Activated naive CD4-positive, alpha-beta T cell treated with anti-CD3 and anti-CD28 coated beads, Interleukin-2, amount 50 U/mL, for 24 hours (primary cell): Measurements from ENCODE around the gene KRT75.
"Not testable (repeated sequence)": the region's sequence is repeated elsewhere in the genome, so short reads cannot be mapped to it uniquely, and the experiment has no call there.

Experiments used
- H3K27ac Mint-ChIP-seq: one replicate; pipeline ENCODE4 v1.8.0; 2021; ENCODE audit warnings: mild to moderate bottlenecking, mixed read lengths
- H3K27me3 Mint-ChIP-seq: one replicate; pipeline ENCODE4 v1.8.0; 2021; ENCODE audit warnings: mixed read lengths
- H3K36me3 Mint-ChIP-seq: one replicate; pipeline ENCODE4 v1.8.0; 2021; ENCODE audit warnings: mixed read lengths
- H3K4me1 Mint-ChIP-seq: one replicate; pipeline ENCODE4 v1.8.0; 2021; ENCODE audit warnings: mixed read lengths
- H3K4me3 Mint-ChIP-seq: one replicate; pipeline ENCODE4 v1.8.0; 2021; ENCODE audit warnings: mild to moderate bottlenecking, mixed read lengths
- H3K9me3 Mint-ChIP-seq: one replicate; pipeline ENCODE4 v1.8.0; 2021; ENCODE audit warnings: mixed read lengths

The KRT75 gene

GRCh38 chr12:52413202-52413601 is 21.0 kb downstream of the KRT75 start:
- no peaks in the 10 kb centered on the region for H3K36me3 Mint-ChIP-seq
- H3K4me3 Mint-ChIP-seq, result no peak overlapping the region
- no peaks in the 10 kb centered on the region for H3K9me3 Mint-ChIP-seq
- H3K27ac Mint-ChIP-seq, result no peak overlapping the region
- no peaks in the 10 kb centered on the region for H3K4me1 Mint-ChIP-seq
- peaks cover 1% of the 10 kb centered on the region for H3K27me3 Mint-ChIP-seq

GRCh38 chr12:52411815-52412214 is 22.4 kb downstream of the KRT75 start:
- Mint-ChIP-seq H3K4me3 (no peak overlapping the region), H3K9me3 (no peaks in the 10 kb centered on the region), H3K27ac (no peak overlapping the region), H3K27me3 (peaks cover 1% of the 10 kb centered on the region), H3K36me3 (no peaks in the 10 kb centered on the region), H3K4me1 (no peaks in the 10 kb centered on the region)

- not testable (repeated sequence) for H3K27me3 Mint-ChIP-seq, H3K36me3 Mint-ChIP-seq, H3K4me3 Mint-ChIP-seq, H3K4me1 Mint-ChIP-seq, H3K9me3 Mint-ChIP-seq, H3K27ac Mint-ChIP-seq
Measured at GRCh38 chr12:52410589-52411248, 23.5 kb downstream of the KRT75 start.

GRCh38 chr12:52407918-52408317 is 26.3 kb downstream of the KRT75 start:
- H3K27ac Mint-ChIP-seq, result no peak overlapping the region
- H3K27me3 Mint-ChIP-seq, result no peaks in the 10 kb centered on the region
- H3K4me3 Mint-ChIP-seq, result no peak overlapping the region
- no peaks in the 10 kb centered on the region for H3K9me3 Mint-ChIP-seq
- no peaks in the 10 kb centered on the region for H3K36me3 Mint-ChIP-seq
- no peaks in the 10 kb centered on the region for H3K4me1 Mint-ChIP-seq

GRCh38 chr12:52405922-52406385 is 28.2 kb downstream of the KRT75 start, which contains the start of gene KRT82:
KRT82 (minus strand) TSS chr12:52406335; CDS start chr12:52406277, 58 bp downstream.
- Mint-ChIP-seq H3K27me3 (no peaks in the 10 kb centered on the region), H3K27ac (no peak within 1 kb of the TSS), H3K36me3 (no peaks in the 10 kb centered on the region), H3K9me3 (no peaks in the 10 kb centered on the region), H3K4me3 (no peak within 1 kb of the TSS), H3K4me1 (no peaks in the 10 kb centered on the region)

- Mint-ChIP-seq H3K4me1 (no peaks in the 10 kb centered on the region), H3K4me3 (no peak overlapping the region), H3K27ac (no peak overlapping the region), H3K9me3 (no peaks in the 10 kb centered on the region), H3K36me3 (no peaks in the 10 kb centered on the region), H3K27me3 (no peaks in the 10 kb centered on the region)
Measured at GRCh38 chr12:52404951-52405350, 29.2 kb downstream of the KRT75 start.

- Mint-ChIP-seq H3K36me3 (no peaks in the 10 kb centered on the region), H3K27me3 (no peaks in the 10 kb centered on the region), H3K4me3 (no peak overlapping the region), H3K4me1 (no peaks in the 10 kb centered on the region), H3K27ac (no peak overlapping the region), H3K9me3 (no peaks in the 10 kb centered on the region)
Measured at GRCh38 chr12:52403561-52403960, 30.6 kb downstream of the KRT75 start.

- Mint-ChIP-seq H3K9me3 (no peaks in the 10 kb centered on the region), H3K4me1 (no peaks in the 10 kb centered on the region), H3K27me3 (no peaks in the 10 kb centered on the region), H3K4me3 (no peak overlapping the region), H3K36me3 (no peaks in the 10 kb centered on the region), H3K27ac (peak overlapping the region; percentile 25)
Measured at GRCh38 chr12:52402873-52403540, 31.2 kb downstream of the KRT75 start.

- H3K27me3 Mint-ChIP-seq, result no peaks in the 10 kb centered on the region
- no peak overlapping the region for H3K27ac Mint-ChIP-seq
- H3K9me3 Mint-ChIP-seq, result no peaks in the 10 kb centered on the region
- H3K4me3 Mint-ChIP-seq, result no peak overlapping the region
- H3K4me1 Mint-ChIP-seq, result no peaks in the 10 kb centered on the region
- H3K36me3 Mint-ChIP-seq, result no peaks in the 10 kb centered on the region
Measured at GRCh38 chr12:52402377-52402776, 31.8 kb downstream of the KRT75 start.

- H3K27me3 Mint-ChIP-seq, result no peaks in the 10 kb centered on the region
- no peaks in the 10 kb centered on the region for H3K36me3 Mint-ChIP-seq
- H3K9me3 Mint-ChIP-seq, result no peaks in the 10 kb centered on the region
- no peaks in the 10 kb centered on the region for H3K4me1 Mint-ChIP-seq
- H3K4me3 Mint-ChIP-seq, result no peak overlapping the region
- no peak overlapping the region for H3K27ac Mint-ChIP-seq
Measured at GRCh38 chr12:52401926-52402325, 32.2 kb downstream of the KRT75 start.

GRCh38 chr12:52401526-52401925 is 32.6 kb downstream of the KRT75 start:
- no peaks in the 10 kb centered on the region for H3K4me1 Mint-ChIP-seq
- H3K27ac Mint-ChIP-seq, result no peak overlapping the region
- H3K27me3 Mint-ChIP-seq, result no peaks in the 10 kb centered on the region
- H3K9me3 Mint-ChIP-seq, result no peaks in the 10 kb centered on the region
- no peak overlapping the region for H3K4me3 Mint-ChIP-seq
- no peaks in the 10 kb centered on the region for H3K36me3 Mint-ChIP-seq

GRCh38 chr12:52400906-52401305 is 33.3 kb downstream of the KRT75 start:
- Mint-ChIP-seq H3K4me1 (no peaks in the 10 kb centered on the region), H3K4me3 (no peak overlapping the region), H3K9me3 (no peaks in the 10 kb centered on the region), H3K27me3 (no peaks in the 10 kb centered on the region), H3K36me3 (no peaks in the 10 kb centered on the region), H3K27ac (no peak overlapping the region)

- H3K4me3 Mint-ChIP-seq, result no peak overlapping the region
- H3K27me3 Mint-ChIP-seq, result no peaks in the 10 kb centered on the region
- H3K4me1 Mint-ChIP-seq, result no peaks in the 10 kb centered on the region
- no peaks in the 10 kb centered on the region for H3K36me3 Mint-ChIP-seq
- H3K9me3 Mint-ChIP-seq, result no peaks in the 10 kb centered on the region
- H3K27ac Mint-ChIP-seq, result no peak overlapping the region
Measured at GRCh38 chr12:52399756-52400155, 34.4 kb downstream of the KRT75 start.

- no peaks in the 10 kb centered on the region for H3K36me3 Mint-ChIP-seq
- no peaks in the 10 kb centered on the region for H3K27me3 Mint-ChIP-seq
- no peak overlapping the region for H3K4me3 Mint-ChIP-seq
- no peaks in the 10 kb centered on the region for H3K9me3 Mint-ChIP-seq
- H3K27ac Mint-ChIP-seq, result no peak overlapping the region
- no peaks in the 10 kb centered on the region for H3K4me1 Mint-ChIP-seq
Measured at GRCh38 chr12:52398176-52398575, 36.0 kb downstream of the KRT75 start.

GRCh38 chr12:52396656-52397055 is 37.5 kb downstream of the KRT75 start:
- Mint-ChIP-seq H3K4me3 (no peak overlapping the region), H3K27me3 (no peaks in the 10 kb centered on the region), H3K9me3 (no peaks in the 10 kb centered on the region), H3K36me3 (no peaks in the 10 kb centered on the region), H3K4me1 (no peaks in the 10 kb centered on the region), H3K27ac (no peak overlapping the region)

GRCh38 chr12:52395761-52396434 is 38.3 kb downstream of the KRT75 start:
- H3K4me3 Mint-ChIP-seq, result no peak overlapping the region

More at GRCh38 chr12:52395761-52396434, 38.3 kb downstream of the KRT75 start:
- peak overlapping the region; percentile 11 for H3K27ac Mint-ChIP-seq
- no peaks in the 10 kb centered on the region for H3K36me3 Mint-ChIP-seq
- H3K27me3 Mint-ChIP-seq, result no peaks in the 10 kb centered on the region
- no peaks in the 10 kb centered on the region for H3K9me3 Mint-ChIP-seq
- H3K4me1 Mint-ChIP-seq, result no peaks in the 10 kb centered on the region
